ENCODE data around the gene MAPK4.
"Not testable (repeated sequence)": the region's sequence is repeated elsewhere in the genome, so short reads cannot be mapped to it uniquely, and the experiment has no call there.

The MAPK4 gene

GRCh38 chr18:50545936-50546335 is 14.0 kb upstream of the MAPK4 start:
- no peak overlapping the region for H3K27ac ChIP-seq
- TF ChIP-seq ZFX (IDR thresholded peaks at IDR 0.05; ENCODE audit: borderline replicate concordance) (no peak), CTCF (IDR thresholded peaks at IDR 0.05) (no peak)

GRCh38 chr18:50548160-50548559 is 11.7 kb upstream of the MAPK4 start:
- TF ChIP-seq CTCF (IDR thresholded peaks at IDR 0.05) (no peak), ZFX (IDR thresholded peaks at IDR 0.05; ENCODE audit: borderline replicate concordance) (no peak)
- H3K27ac ChIP-seq = no peak overlapping the region

GRCh38 chr18:50551651-50552050 is 8.2 kb upstream of the MAPK4 start:
- not testable (repeated sequence) for H3K27ac ChIP-seq

GRCh38 chr18:50558157-50558556 is 1.7 kb upstream of the MAPK4 start:
- TF ChIP-seq CTCF (IDR thresholded peaks at IDR 0.05) (no peak), ZFX (IDR thresholded peaks at IDR 0.05; ENCODE audit: borderline replicate concordance) (no peak)
- H3K27ac ChIP-seq = no peak overlapping the region

- TF ChIP-seq ZFX (IDR thresholded peaks at IDR 0.05; ENCODE audit: borderline replicate concordance) (no peak), CTCF (IDR thresholded peaks at IDR 0.05) (no peak)
- H3K27ac ChIP-seq = no peak overlapping the region
These were observed 737 bp upstream of the MAPK4 start for GRCh38 chr18:50558948-50559751.

- no peak for TF ChIP-seq ZFX (IDR thresholded peaks at IDR 0.05; ENCODE audit: borderline replicate concordance)
- TF ChIP-seq CTCF (IDR thresholded peaks at IDR 0.05) = no peak
- no peak overlapping the region for H3K27ac ChIP-seq
These were observed 1.1 kb downstream of the MAPK4 start for GRCh38 chr18:50560681-50561629.

- H3K27ac ChIP-seq = not testable (repeated sequence)
These were observed 2.4 kb downstream of the MAPK4 start for GRCh38 chr18:50562258-50562657.

- TF ChIP-seq CTCF (IDR thresholded peaks at IDR 0.05) (no peak), ZFX (IDR thresholded peaks at IDR 0.05; ENCODE audit: borderline replicate concordance) (no peak)
- no peak overlapping the region for H3K27ac ChIP-seq
These were observed 2.8 kb downstream of the MAPK4 start for GRCh38 chr18:50562686-50563085.

All from 22Rv1 (cell line).